ENCODE measurements around the gene HMX1.

GRCh38 chr4:8866421-8866820 lies 5.2 kb downstream of the HMX1 start:
- TF ChIP-seq, protein P1, sequence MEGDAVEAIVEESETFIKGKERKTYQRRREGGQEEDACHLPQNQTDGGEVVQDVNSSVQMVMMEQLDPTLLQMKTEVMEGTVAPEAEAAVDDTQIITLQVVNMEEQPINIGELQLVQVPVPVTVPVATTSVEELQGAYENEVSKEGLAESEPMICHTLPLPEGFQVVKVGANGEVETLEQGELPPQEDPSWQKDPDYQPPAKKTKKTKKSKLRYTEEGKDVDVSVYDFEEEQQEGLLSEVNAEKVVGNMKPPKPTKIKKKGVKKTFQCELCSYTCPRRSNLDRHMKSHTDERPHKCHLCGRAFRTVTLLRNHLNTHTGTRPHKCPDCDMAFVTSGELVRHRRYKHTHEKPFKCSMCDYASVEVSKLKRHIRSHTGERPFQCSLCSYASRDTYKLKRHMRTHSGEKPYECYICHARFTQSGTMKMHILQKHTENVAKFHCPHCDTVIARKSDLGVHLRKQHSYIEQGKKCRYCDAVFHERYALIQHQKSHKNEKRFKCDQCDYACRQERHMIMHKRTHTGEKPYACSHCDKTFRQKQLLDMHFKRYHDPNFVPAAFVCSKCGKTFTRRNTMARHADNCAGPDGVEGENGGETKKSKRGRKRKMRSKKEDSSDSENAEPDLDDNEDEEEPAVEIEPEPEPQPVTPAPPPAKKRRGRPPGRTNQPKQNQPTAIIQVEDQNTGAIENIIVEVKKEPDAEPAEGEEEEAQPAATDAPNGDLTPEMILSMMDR (IDR thresholded peaks at IDR 0.05; ENCODE audit: extremely low read depth in 1 of 2, insufficient read depth in 1 of 2, low read depth in 1 of 2, low read length in 2 of 2): no peak
- TF ChIP-seq MAX (IDR thresholded peaks at IDR 0.05; ENCODE audit: insufficient read depth, insufficient read length) (no peak), JUN (IDR thresholded peaks at IDR 0.05; ENCODE audit: borderline replicate concordance, insufficient read depth, insufficient read length, low read depth) (no peak), EZH2 (IDR thresholded peaks at IDR 0.05; ENCODE audit: borderline replicate concordance, low read depth, low read length, severe bottlenecking) (no peak), POLR2AphosphoS5 (IDR thresholded peaks at IDR 0.05; ENCODE audit: insufficient read depth, low read depth, low read length) (no peak), POLR2A (IDR thresholded peaks at IDR 0.05; ENCODE audit: low read depth, low read length) (no peak), MYC (IDR thresholded peaks at IDR 0.05; ENCODE audit: low read depth, low read length) (no peak)
